Progenitor cell of endocrine pancreas (in vitro differentiated cells): Measurements from ENCODE around the gene WFDC2. TPM values are rescaled to one million over a fixed set of nuclear protein-coding genes. Genes with fewer than 3 reads are reported as not detected.

Experiments
- DNase-seq: peaks from one replicate; pipeline ENCODE4 v3.0.0; 2021; ENCODE audit warnings: low spot score; ENCODE audit not compliant: unreplicated experiment
- H3K27ac Mint-ChIP-seq: 2 replicates; pipeline ENCODE4 v1.8.0; 2021; ENCODE audit warnings: mild to moderate bottlenecking, moderate library complexity, mixed read lengths
- H3K27me3 Mint-ChIP-seq: 2 replicates; pipeline ENCODE4 v1.8.0; 2021; ENCODE audit warnings: mixed read lengths
- H3K36me3 Mint-ChIP-seq: 2 replicates; pipeline ENCODE4 v1.8.0; 2022; ENCODE audit warnings: mixed read lengths; ENCODE audit not compliant: insufficient read depth
- H3K4me1 Mint-ChIP-seq: 2 replicates; pipeline ENCODE4 v1.8.0; 2021; ENCODE audit warnings: low read depth, mixed read lengths
- H3K4me3 Mint-ChIP-seq: 2 replicates; pipeline ENCODE4 v1.8.0; 2021; ENCODE audit warnings: low read depth, mild to moderate bottlenecking, moderate library complexity, mixed read lengths
- H3K9me3 Mint-ChIP-seq: 2 replicates; pipeline ENCODE4 v1.8.0; 2021; ENCODE audit warnings: low read depth, mixed read lengths
- total RNA-seq: library from RNA; stranded (reverse); gene quantifications from 2 replicates; pipeline ENCODE4 v1.2.1, GENCODE V29; 2021
- TF ChIP-seq, protein P1 (sequence below): fragments of 200-600 bp; sonication (generic); IDR thresholded peaks from one replicate; pipeline ENCODE4 v1.5.0; 2021; ENCODE audit warnings: antibody characterized with exemption, mild to moderate bottlenecking; ENCODE audit not compliant: unreplicated experiment

WFDC2 gene
- total RNA-seq, 1 donor from 2014 or later, result 161 TPM

DNA sequence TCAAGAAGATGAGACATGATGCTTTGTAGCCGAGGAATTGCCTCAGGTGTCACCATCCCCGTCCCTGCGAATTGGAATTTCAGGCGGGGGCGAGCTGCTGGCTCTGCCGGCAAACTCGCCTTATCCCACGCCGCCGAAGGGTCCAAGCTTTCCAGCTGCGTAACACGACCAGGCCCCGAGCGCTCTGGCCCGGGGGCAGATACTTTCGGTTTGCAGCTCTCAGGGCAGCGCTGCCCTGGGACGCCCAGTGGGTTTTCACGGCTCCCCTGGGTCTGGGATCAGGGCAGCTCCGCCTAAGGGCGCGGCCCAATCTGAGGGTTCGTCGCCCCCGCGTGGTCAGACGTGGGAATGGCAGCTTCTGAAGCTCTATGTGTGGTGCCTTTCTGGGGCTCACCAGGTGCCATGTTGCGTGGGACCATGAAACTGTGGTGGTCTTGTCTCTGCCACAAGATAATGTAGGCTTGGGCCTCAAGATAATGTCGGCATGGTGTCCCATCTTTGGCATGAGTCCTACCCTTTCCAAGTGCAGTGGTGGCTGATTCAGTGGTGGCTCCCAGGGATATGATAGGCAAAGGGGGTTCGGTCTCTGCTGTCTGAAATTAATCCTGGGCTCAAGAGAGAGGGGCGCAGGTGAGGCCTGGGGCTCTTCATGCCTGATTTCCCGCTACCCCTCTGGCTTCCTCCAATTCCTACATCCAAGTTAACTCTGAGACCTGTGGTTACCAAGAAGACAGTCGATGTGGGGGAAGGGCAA is 32.6 kb upstream of the WFDC2 start:
- Mint-ChIP-seq H3K27me3 (peaks cover 9% of the 10 kb centered on the region), H3K4me1 (peaks cover 9% of the 10 kb centered on the region), H3K9me3 (no peaks in the 10 kb centered on the region), H3K27ac (peak overlapping the region; percentile 13), H3K4me3 (peak overlapping the region; percentile 78), H3K36me3 (peaks cover 4% of the 10 kb centered on the region)
- peak; percentile 82 for DNase-seq
- TF ChIP-seq, protein P1, sequence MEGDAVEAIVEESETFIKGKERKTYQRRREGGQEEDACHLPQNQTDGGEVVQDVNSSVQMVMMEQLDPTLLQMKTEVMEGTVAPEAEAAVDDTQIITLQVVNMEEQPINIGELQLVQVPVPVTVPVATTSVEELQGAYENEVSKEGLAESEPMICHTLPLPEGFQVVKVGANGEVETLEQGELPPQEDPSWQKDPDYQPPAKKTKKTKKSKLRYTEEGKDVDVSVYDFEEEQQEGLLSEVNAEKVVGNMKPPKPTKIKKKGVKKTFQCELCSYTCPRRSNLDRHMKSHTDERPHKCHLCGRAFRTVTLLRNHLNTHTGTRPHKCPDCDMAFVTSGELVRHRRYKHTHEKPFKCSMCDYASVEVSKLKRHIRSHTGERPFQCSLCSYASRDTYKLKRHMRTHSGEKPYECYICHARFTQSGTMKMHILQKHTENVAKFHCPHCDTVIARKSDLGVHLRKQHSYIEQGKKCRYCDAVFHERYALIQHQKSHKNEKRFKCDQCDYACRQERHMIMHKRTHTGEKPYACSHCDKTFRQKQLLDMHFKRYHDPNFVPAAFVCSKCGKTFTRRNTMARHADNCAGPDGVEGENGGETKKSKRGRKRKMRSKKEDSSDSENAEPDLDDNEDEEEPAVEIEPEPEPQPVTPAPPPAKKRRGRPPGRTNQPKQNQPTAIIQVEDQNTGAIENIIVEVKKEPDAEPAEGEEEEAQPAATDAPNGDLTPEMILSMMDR, result peak; percentile 95

DNA sequence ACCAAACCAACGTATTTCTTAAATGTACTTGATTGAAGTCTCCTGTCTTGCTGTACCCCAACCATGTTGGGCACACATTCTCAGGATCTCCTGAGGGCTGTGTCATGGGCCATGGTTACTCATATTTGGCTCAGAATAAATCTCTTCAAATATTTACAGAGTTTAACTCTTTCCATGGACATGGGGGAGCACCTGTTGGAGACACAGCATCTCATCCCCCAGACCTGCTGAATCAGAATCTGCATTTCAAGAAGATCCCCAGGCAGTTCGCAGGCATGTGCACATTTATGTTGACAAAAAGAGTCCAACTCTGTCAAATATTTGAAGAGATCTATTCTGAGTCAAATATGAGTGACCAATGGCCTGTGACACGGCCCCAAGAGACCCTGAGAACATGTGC is 29.1 kb upstream of the WFDC2 start:
- H3K27me3 Mint-ChIP-seq, result peaks cover 9% of the 10 kb centered on the region
- H3K36me3 Mint-ChIP-seq, result no peaks in the 10 kb centered on the region
- H3K9me3 Mint-ChIP-seq, result no peaks in the 10 kb centered on the region
- no peak for DNase-seq
- no peak overlapping the region for H3K27ac Mint-ChIP-seq
- TF ChIP-seq, protein P1, result no peak
- H3K4me3 Mint-ChIP-seq, result no peak overlapping the region
- peaks cover 27% of the 10 kb centered on the region for H3K4me1 Mint-ChIP-seq

DNA sequence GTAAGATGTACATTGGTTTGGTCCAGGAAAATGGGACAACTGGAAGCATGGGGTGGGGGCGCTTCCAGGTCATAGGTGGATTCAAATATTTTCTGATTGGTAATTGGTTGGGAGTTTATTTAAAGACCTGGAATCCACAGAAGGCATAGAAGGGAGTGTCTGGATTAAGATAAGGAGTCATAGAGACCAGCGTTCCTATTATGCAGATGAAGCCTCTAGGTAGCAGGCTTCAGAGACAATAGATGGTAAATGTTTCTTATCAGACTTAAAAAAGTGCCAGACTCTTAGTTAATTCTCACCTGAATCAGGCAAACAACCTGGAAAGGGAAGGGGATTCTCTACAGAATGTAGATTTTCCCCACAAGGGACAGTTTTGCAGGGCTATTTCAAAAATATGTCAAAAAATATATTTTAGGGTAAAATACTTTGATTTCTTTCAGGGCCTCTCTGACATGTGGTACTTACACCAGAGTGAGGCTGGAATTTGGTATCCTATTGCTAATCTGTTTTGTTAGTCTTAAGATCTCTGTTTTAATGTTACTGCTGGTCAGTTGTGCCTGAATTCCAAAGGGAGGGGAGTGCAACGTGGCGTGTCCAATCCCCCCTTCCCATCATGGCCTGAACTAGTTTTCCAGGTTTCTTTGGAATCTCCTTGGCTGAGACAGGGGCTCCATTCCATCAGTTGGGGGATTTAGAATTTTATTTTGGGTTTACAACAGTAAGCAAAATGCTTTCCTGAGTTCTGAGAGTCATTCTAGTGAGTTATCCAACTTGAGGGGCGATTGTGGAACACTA is 28.5 kb upstream of the WFDC2 start:
- peaks cover 2% of the 10 kb centered on the region for H3K27me3 Mint-ChIP-seq
- no peak overlapping the region for H3K4me3 Mint-ChIP-seq
- H3K27ac Mint-ChIP-seq, result no peak overlapping the region
- no peak for DNase-seq
- H3K4me1 Mint-ChIP-seq, result peaks cover 33% of the 10 kb centered on the region
- H3K9me3 Mint-ChIP-seq, result no peaks in the 10 kb centered on the region
- no peaks in the 10 kb centered on the region for H3K36me3 Mint-ChIP-seq
- TF ChIP-seq, protein P1, result no peak

DNA sequence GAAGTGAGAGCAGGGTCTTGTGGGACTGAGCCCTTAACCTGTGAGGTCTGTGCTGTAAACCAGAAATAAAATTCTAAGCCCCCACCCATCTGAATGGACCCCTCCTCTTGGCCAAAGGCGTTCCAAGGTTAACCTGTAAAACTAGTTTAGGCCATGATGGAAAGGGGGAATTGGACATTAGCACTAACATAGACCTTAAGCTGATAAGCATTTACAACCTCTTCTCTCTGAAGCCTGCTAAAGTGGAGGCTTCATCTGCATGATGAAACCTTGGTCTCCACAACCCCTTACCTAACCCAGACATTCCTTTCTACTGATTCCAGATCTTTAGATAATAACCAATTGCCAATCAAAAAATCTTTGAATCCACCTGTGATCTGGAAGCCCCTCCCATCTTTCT is 27.8 kb upstream of the WFDC2 start:
- TF ChIP-seq, protein P1, result no peak
- Mint-ChIP-seq H3K27me3 (no peaks in the 10 kb centered on the region), H3K9me3 (no peaks in the 10 kb centered on the region), H3K36me3 (no peaks in the 10 kb centered on the region), H3K4me3 (no peak overlapping the region), H3K4me1 (peaks cover 34% of the 10 kb centered on the region), H3K27ac (no peak overlapping the region)
- no peak for DNase-seq

DNA sequence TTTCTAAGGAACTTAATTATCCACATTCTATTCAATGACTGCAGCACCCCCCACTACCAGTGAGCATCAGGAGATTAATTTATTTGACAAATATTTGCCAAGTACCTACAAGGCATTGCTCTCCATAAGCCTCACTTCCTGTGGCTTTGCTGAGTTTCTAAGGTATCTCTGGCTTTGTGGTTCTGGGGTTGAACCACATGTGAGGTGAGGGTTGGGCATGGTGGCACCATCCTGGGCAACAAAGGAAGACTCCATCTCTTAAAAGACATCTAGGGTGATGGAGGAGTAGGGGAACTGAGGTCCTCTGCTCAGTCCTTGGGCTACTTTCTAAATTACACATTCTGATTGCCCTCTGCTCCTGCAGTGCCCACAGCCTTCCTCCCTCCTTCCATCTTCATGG is 25.5 kb upstream of the WFDC2 start:
- Mint-ChIP-seq H3K27ac (no peak overlapping the region), H3K27me3 (no peaks in the 10 kb centered on the region), H3K4me3 (no peak overlapping the region), H3K36me3 (no peaks in the 10 kb centered on the region), H3K4me1 (peaks cover 34% of the 10 kb centered on the region), H3K9me3 (no peaks in the 10 kb centered on the region)
- DNase-seq, result no peak
- TF ChIP-seq, protein P1, result no peak
